Liver (tissue), 9 donors: ENCODE measurements around the gene CHST12. TPM values are rescaled to one million over a fixed set of nuclear protein-coding genes. Genes with fewer than 3 reads are reported as not detected.

Experiments
- DNase-seq: peaks from one replicate; pipeline ENCODE4 v3.0.0-alpha.2; 2017; ENCODE audit warnings: low spot score
- H3K27ac ChIP-seq, 2 donors: one replicate each; pipeline ENCODE4 v1.7.0; 2013; ENCODE audit warnings: inconsistent platforms in 2 of 2, low read length in 2 of 2, control low read depth in 1 of 2, low read depth in 1 of 2, mild to moderate bottlenecking in 1 of 2
- H3K27me3 ChIP-seq, 4 donors: one replicate each; pipeline versions ENCODE4 v1.6.1 to v1.7.0; 2013; ENCODE audit warnings: low read length in 3 of 4, inconsistent platforms in 1 of 4, mild to moderate bottlenecking in 1 of 4, moderate library complexity in 1 of 4; ENCODE audit not compliant: control insufficient read depth in 4 of 4, insufficient read depth in 4 of 4
- H3K36me3 ChIP-seq, 4 donors: one replicate each; pipeline versions ENCODE4 v1.6.1 to v1.7.0; 2013; ENCODE audit warnings: low read length in 3 of 4, mild to moderate bottlenecking in 3 of 4, low read depth in 1 of 4, moderate library complexity in 1 of 4; ENCODE audit not compliant: control insufficient read depth in 4 of 4, insufficient read depth in 3 of 4
- H3K4me1 ChIP-seq, 4 donors: one replicate each; pipeline versions ENCODE4 v1.6.1 to v1.7.0; 2013; ENCODE audit warnings: low read length in 3 of 4, mild to moderate bottlenecking in 3 of 4, moderate library complexity in 1 of 4; ENCODE audit not compliant: control insufficient read depth in 4 of 4, insufficient read depth in 4 of 4
- H3K4me3 ChIP-seq, 3 donors: one replicate each; pipeline versions ENCODE4 v1.6.1 to v1.7.0; 2013; ENCODE audit warnings: low read length in 3 of 3, control low read depth in 1 of 3, low read depth in 1 of 3, mild to moderate bottlenecking in 1 of 3
- H3K9ac ChIP-seq, 2 donors: one replicate each; pipeline ENCODE4 v1.7.0; 2013; ENCODE audit warnings: low read length in 2 of 2, mild to moderate bottlenecking in 2 of 2, moderate library complexity in 2 of 2, control low read depth in 1 of 2, low read depth in 1 of 2
- H3K9me3 ChIP-seq, 4 donors: one replicate each; pipeline versions ENCODE4 v1.6.1 to v1.7.0; 2013; ENCODE audit warnings: low read length in 3 of 4; ENCODE audit not compliant: control insufficient read depth in 4 of 4
- EGR1 ChIP-seq, 2 donors: IDR thresholded peaks; 2 replicates each; pipeline ENCODE4 v1.6.1; 2016 to 2018; ENCODE audit warnings: antibody characterized with exemption in 2 of 2, low read depth in 2 of 2
- FOXA1 ChIP-seq: IDR thresholded peaks from 2 replicates; pipeline ENCODE4 v1.6.1; 2016; ENCODE audit warnings: antibody characterized with exemption
- FOXA2 ChIP-seq: IDR thresholded peaks from 2 replicates; pipeline ENCODE4 v1.6.1; 2016; ENCODE audit warnings: antibody characterized with exemption
- GABPA ChIP-seq, 2 donors: IDR thresholded peaks in 1 of 2; conservative IDR thresholded peaks in 1 of 2; 2 replicates each; pipeline ENCODE4 v1.6.1; 2016; ENCODE audit warnings: antibody characterized with exemption in 2 of 2, mild to moderate bottlenecking in 1 of 2, moderate library complexity in 1 of 2
- HNF4A ChIP-seq, 2 donors: conservative IDR thresholded peaks; 2 replicates each; pipeline ENCODE4 v1.6.1; 2016; ENCODE audit warnings: antibody characterized with exemption in 2 of 2, mild to moderate bottlenecking in 2 of 2
- HNF4G ChIP-seq: IDR thresholded peaks from 2 replicates; pipeline ENCODE4 v1.6.1; 2016; ENCODE audit warnings: antibody characterized with exemption
- JUND ChIP-seq, 2 donors: IDR thresholded peaks; 2 replicates each; pipeline ENCODE4 v1.6.1; 2016; ENCODE audit warnings: antibody characterized with exemption in 2 of 2
- NR2F2 ChIP-seq: IDR thresholded peaks from 2 replicates; pipeline ENCODE4 v1.6.1; 2016; ENCODE audit warnings: antibody characterized with exemption
- RAD21 ChIP-seq, 2 donors: IDR thresholded peaks; 2 replicates each; pipeline ENCODE4 v1.6.1; 2016; ENCODE audit warnings: antibody characterized with exemption in 2 of 2, mild to moderate bottlenecking in 2 of 2
- RXRA ChIP-seq, 2 donors: IDR thresholded peaks; 2 replicates each; pipeline ENCODE4 v1.6.1; 2017 to 2018; ENCODE audit warnings: antibody characterized with exemption in 2 of 2, mild to moderate bottlenecking in 1 of 2
- TAF1 ChIP-seq: conservative IDR thresholded peaks from 2 replicates; pipeline ENCODE4 v1.6.1; 2016; ENCODE audit warnings: antibody characterized with exemption, mild to moderate bottlenecking
- YY1 ChIP-seq: IDR thresholded peaks from 2 replicates; pipeline ENCODE4 v1.6.1; 2016; ENCODE audit warnings: antibody characterized with exemption, mild to moderate bottlenecking
- WGBS: extraction: QIAGEN DNeasy Blood & Tissue Kit; methylation state at CpG from one replicate; pipeline ENCODE4 v1.1.7; 2013; 5-methylcytosine and 5-hydroxymethylcytosine counted together
- polyA plus RNA-seq, 2 donors: library from polyadenylated mRNA; stranded (reverse) in 1 of 2; unstranded in 1 of 2; fragments of 200-250 nt in 1 of 2; fragments of >200 nt in 1 of 2; fragmentation: Nextera tagmentation in 1 of 2; extraction: Ambion mirVana in 1 of 2; gene quantifications; one replicate each; pipeline versions ENCODE4 v1.2.1 to v1.2.3, GENCODE V29; 2013 to 2015
- total RNA-seq, 2 donors: library from RNA; depleted of rRNA; stranded (reverse); fragments of >200 nt; gene quantifications; one replicate each; pipeline ENCODE4 v1.2.3, GENCODE V29; 2014
- TF ChIP-seq, protein P1 (sequence below): IDR thresholded peaks from 2 replicates; pipeline ENCODE4 v1.6.1; 2016; ENCODE audit warnings: antibody characterized with exemption
- TF ChIP-seq, protein P2 (sequence below): IDR thresholded peaks from 2 replicates; pipeline ENCODE4 v1.6.1; 2016; ENCODE audit warnings: antibody characterized with exemption, mild to moderate bottlenecking
- TF ChIP-seq, protein P3 (sequence below): fragments of 150-350 bp; IDR thresholded peaks from 2 replicates; pipeline ENCODE4 v1.5.1; 2017; ENCODE audit warnings: improper control_type of control experiment, low read depth, low read length; ENCODE audit not compliant: missing input control
- TF ChIP-seq, protein P4 (sequence below): IDR thresholded peaks from 2 replicates; pipeline ENCODE4 v1.6.1; 2016; ENCODE audit warnings: antibody characterized with exemption
- donor health status: healthy.
- donor health status: healthy.
- donor health status: healthy.
- donor health status: healthy.
- donor health status: healthy.

Gene CHST12
- total and polyA plus RNA-seq, 4 donors: 3.2 to 11.9 (median 5.2) TPM

DNA sequence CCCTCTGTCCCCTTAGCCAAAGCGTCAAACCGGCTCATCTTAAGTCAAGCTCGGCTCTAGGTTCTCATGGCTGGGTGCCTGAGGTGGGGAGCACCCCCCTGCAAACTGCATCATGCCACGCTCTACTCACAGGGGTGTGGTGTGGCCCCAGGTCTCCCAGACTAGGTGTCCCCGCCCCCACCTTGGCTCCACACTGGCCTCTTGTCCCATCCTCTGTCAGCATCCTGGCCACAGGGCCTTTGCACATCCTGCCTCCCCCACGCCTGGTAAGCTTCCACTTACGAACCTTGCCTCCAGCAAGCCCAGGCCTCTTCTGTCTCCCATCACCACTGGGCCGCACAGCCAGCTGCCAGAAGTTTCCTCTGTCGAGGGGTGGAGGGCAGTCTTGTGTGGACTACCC, 93.0 kb downstream of the CHST12 start:
- WGBS: 86% methylated on average over 9 of the region's 9 CpGs
- Histone ChIP-seq H3K36me3 (no peaks in the 10 kb centered on the region), H3K27me3 (no peaks in the 10 kb centered on the region), H3K4me3 (no peak overlapping the region), H3K9ac (no peak overlapping the region), H3K4me1 (no peaks in the 10 kb centered on the region), H3K27ac (no peak overlapping the region), H3K9me3 (no peaks in the 10 kb centered on the region)
- no peak for DNase-seq
- TF ChIP-seq, protein P1, sequence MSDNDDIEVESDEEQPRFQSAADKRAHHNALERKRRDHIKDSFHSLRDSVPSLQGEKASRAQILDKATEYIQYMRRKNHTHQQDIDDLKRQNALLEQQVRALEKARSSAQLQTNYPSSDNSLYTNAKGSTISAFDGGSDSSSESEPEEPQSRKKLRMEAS: no peak
- TF ChIP-seq HNF4A (conservative IDR thresholded peaks at IDR 0.05): no peak
- no peak for TF ChIP-seq EGR1 (IDR thresholded peaks at IDR 0.05; ENCODE audit: low read depth in 2 of 2)
- TF ChIP-seq, protein P2, sequence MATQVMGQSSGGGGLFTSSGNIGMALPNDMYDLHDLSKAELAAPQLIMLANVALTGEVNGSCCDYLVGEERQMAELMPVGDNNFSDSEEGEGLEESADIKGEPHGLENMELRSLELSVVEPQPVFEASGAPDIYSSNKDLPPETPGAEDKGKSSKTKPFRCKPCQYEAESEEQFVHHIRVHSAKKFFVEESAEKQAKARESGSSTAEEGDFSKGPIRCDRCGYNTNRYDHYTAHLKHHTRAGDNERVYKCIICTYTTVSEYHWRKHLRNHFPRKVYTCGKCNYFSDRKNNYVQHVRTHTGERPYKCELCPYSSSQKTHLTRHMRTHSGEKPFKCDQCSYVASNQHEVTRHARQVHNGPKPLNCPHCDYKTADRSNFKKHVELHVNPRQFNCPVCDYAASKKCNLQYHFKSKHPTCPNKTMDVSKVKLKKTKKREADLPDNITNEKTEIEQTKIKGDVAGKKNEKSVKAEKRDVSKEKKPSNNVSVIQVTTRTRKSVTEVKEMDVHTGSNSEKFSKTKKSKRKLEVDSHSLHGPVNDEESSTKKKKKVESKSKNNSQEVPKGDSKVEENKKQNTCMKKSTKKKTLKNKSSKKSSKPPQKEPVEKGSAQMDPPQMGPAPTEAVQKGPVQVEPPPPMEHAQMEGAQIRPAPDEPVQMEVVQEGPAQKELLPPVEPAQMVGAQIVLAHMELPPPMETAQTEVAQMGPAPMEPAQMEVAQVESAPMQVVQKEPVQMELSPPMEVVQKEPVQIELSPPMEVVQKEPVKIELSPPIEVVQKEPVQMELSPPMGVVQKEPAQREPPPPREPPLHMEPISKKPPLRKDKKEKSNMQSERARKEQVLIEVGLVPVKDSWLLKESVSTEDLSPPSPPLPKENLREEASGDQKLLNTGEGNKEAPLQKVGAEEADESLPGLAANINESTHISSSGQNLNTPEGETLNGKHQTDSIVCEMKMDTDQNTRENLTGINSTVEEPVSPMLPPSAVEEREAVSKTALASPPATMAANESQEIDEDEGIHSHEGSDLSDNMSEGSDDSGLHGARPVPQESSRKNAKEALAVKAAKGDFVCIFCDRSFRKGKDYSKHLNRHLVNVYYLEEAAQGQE: no peak
- TF ChIP-seq FOXA1: no peak
- no peak for TF ChIP-seq NR2F2
- no peak for TF ChIP-seq YY1
- TF ChIP-seq, protein P3, sequence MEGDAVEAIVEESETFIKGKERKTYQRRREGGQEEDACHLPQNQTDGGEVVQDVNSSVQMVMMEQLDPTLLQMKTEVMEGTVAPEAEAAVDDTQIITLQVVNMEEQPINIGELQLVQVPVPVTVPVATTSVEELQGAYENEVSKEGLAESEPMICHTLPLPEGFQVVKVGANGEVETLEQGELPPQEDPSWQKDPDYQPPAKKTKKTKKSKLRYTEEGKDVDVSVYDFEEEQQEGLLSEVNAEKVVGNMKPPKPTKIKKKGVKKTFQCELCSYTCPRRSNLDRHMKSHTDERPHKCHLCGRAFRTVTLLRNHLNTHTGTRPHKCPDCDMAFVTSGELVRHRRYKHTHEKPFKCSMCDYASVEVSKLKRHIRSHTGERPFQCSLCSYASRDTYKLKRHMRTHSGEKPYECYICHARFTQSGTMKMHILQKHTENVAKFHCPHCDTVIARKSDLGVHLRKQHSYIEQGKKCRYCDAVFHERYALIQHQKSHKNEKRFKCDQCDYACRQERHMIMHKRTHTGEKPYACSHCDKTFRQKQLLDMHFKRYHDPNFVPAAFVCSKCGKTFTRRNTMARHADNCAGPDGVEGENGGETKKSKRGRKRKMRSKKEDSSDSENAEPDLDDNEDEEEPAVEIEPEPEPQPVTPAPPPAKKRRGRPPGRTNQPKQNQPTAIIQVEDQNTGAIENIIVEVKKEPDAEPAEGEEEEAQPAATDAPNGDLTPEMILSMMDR: no peak
- TF ChIP-seq RAD21 (IDR thresholded peaks at IDR 0.05): no peak
- TF ChIP-seq GABPA (IDR thresholded peaks at IDR 0.05 in 1 of 2, conservative IDR thresholded peaks at IDR 0.05 in 1 of 2): no peak
- no peak for TF ChIP-seq FOXA2
- no peak for TF ChIP-seq RXRA (IDR thresholded peaks at IDR 0.05)
- TF ChIP-seq HNF4G: no peak

DNA sequence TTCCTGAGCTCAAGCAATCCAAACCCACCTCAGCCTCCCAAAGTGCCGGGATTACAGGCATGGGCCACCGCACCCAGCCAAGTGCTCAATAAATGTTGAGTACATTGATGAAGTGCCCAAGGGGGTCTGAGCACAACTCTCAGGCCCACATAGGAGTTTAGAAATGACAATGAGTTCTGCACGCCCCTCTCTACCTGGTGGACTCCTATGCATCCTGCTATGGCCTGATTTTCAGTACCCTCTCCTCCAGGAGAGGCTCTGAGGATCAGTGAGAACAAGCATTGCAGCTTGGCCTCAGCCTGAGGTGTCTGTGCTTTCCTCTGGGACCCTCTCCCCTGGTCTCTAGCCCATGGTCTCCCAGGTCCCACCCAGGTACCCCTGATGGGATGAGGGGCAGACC, 93.7 kb downstream of the CHST12 start:
- WGBS: over 99% methylated on average over 3 of the region's 3 CpGs
- H3K36me3 ChIP-seq: no peaks in the 10 kb centered on the region
- H3K27me3 ChIP-seq: no peaks in the 10 kb centered on the region
- no peaks in the 10 kb centered on the region for H3K9me3 ChIP-seq
- no peak for DNase-seq
- H3K4me3 ChIP-seq: no peak overlapping the region
- no peaks in the 10 kb centered on the region for H3K4me1 ChIP-seq
- H3K9ac ChIP-seq: no peak overlapping the region
- no peak overlapping the region for H3K27ac ChIP-seq
- TF ChIP-seq, protein P3: no peak
- TF ChIP-seq EGR1 (IDR thresholded peaks at IDR 0.05; ENCODE audit: low read depth in 2 of 2) (no peak), TAF1 (no peak), NR2F2 (no peak), RAD21 (IDR thresholded peaks at IDR 0.05) (no peak), YY1 (no peak), FOXA1 (no peak), HNF4G (no peak), HNF4A (conservative IDR thresholded peaks at IDR 0.05) (no peak), JUND (IDR thresholded peaks at IDR 0.05) (no peak), GABPA (IDR thresholded peaks at IDR 0.05 in 1 of 2, conservative IDR thresholded peaks at IDR 0.05 in 1 of 2) (no peak)
- TF ChIP-seq, protein P1: no peak
- TF ChIP-seq, protein P2: no peak
- TF ChIP-seq, protein P4, sequence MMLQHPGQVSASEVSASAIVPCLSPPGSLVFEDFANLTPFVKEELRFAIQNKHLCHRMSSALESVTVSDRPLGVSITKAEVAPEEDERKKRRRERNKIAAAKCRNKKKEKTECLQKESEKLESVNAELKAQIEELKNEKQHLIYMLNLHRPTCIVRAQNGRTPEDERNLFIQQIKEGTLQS: no peak
